Progenitor cell of endocrine pancreas (in vitro differentiated cells): ENCODE measurements around the gene KIF1A. TPM values are rescaled to one million over a fixed set of nuclear protein-coding genes. Genes with fewer than 3 reads are reported as not detected.

ENCODE experiments used
- DNase-seq: peaks from one replicate; pipeline ENCODE4 v3.0.0; 2021; ENCODE audit warnings: low spot score; ENCODE audit not compliant: unreplicated experiment
- H3K27ac Mint-ChIP-seq: 2 replicates; pipeline ENCODE4 v1.8.0; 2021; ENCODE audit warnings: mild to moderate bottlenecking, moderate library complexity, mixed read lengths
- H3K27me3 Mint-ChIP-seq: 2 replicates; pipeline ENCODE4 v1.8.0; 2021; ENCODE audit warnings: mixed read lengths
- H3K36me3 Mint-ChIP-seq: 2 replicates; pipeline ENCODE4 v1.8.0; 2022; ENCODE audit warnings: mixed read lengths; ENCODE audit not compliant: insufficient read depth
- H3K4me1 Mint-ChIP-seq: 2 replicates; pipeline ENCODE4 v1.8.0; 2021; ENCODE audit warnings: low read depth, mixed read lengths
- H3K4me3 Mint-ChIP-seq: 2 replicates; pipeline ENCODE4 v1.8.0; 2021; ENCODE audit warnings: low read depth, mild to moderate bottlenecking, moderate library complexity, mixed read lengths
- H3K9me3 Mint-ChIP-seq: 2 replicates; pipeline ENCODE4 v1.8.0; 2021; ENCODE audit warnings: low read depth, mixed read lengths
- total RNA-seq: library from RNA; stranded (reverse); gene quantifications from 2 replicates; pipeline ENCODE4 v1.2.1, GENCODE V29; 2021
- TF ChIP-seq, protein P1 (sequence below): fragments of 200-600 bp; sonication (generic); IDR thresholded peaks from one replicate; pipeline ENCODE4 v1.5.0; 2021; ENCODE audit warnings: antibody characterized with exemption, mild to moderate bottlenecking; ENCODE audit not compliant: unreplicated experiment

The KIF1A gene
- total RNA-seq, 1 donor from 2014 or later: 132 TPM

DNA sequence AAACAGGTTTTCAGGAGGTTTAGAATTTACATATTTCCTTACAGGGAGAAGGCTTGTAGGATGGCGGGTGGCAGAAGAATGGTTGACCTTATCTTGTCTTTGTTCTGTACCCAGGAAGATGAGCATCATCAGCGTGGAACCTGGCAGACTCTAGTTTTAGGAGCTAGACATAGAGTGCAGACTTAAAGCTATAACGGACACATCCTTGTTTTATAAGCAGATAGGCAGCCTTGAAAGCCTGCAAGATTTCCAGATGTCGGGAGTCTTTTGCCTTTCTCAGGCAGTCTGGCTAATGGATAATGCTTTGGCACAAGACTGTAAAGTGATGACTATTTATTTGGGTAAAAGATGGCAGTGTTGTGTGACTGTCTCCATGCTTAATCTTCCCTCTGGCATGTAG is 149.1 kb downstream of the KIF1A start:
- no peaks in the 10 kb centered on the region for H3K4me1 Mint-ChIP-seq
- H3K4me3 Mint-ChIP-seq: no peak overlapping the region
- no peaks in the 10 kb centered on the region for H3K36me3 Mint-ChIP-seq
- no peaks in the 10 kb centered on the region for H3K9me3 Mint-ChIP-seq
- no peak overlapping the region for H3K27ac Mint-ChIP-seq
- peaks cover 25% of the 10 kb centered on the region for H3K27me3 Mint-ChIP-seq
- TF ChIP-seq, protein P1, sequence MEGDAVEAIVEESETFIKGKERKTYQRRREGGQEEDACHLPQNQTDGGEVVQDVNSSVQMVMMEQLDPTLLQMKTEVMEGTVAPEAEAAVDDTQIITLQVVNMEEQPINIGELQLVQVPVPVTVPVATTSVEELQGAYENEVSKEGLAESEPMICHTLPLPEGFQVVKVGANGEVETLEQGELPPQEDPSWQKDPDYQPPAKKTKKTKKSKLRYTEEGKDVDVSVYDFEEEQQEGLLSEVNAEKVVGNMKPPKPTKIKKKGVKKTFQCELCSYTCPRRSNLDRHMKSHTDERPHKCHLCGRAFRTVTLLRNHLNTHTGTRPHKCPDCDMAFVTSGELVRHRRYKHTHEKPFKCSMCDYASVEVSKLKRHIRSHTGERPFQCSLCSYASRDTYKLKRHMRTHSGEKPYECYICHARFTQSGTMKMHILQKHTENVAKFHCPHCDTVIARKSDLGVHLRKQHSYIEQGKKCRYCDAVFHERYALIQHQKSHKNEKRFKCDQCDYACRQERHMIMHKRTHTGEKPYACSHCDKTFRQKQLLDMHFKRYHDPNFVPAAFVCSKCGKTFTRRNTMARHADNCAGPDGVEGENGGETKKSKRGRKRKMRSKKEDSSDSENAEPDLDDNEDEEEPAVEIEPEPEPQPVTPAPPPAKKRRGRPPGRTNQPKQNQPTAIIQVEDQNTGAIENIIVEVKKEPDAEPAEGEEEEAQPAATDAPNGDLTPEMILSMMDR: no peak
- DNase-seq: no peak

DNA sequence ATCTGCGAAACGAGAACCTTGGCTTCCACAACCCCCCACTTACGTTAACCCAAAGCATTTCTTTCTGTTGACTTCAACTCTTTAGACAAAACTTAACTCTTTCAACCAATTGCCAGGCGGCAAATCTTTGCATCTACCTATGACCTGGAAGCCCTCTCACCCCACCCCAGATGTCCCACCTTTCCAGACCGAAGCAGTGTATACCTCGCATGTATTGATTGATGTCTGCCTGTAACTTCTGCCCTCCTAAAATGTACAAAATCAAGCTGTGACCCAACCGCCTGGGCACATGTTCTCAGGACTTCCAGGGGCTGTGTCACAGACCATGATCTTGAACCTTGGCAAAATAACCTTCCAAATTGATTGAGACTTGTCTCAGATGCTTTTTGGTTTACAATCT is 149.6 kb downstream of the KIF1A start:
- no peaks in the 10 kb centered on the region for H3K9me3 Mint-ChIP-seq
- TF ChIP-seq, protein P1: no peak
- DNase-seq: no peak
- no peak overlapping the region for H3K4me3 Mint-ChIP-seq
- H3K36me3 Mint-ChIP-seq: no peaks in the 10 kb centered on the region
- H3K27ac Mint-ChIP-seq: no peak overlapping the region
- peaks cover 25% of the 10 kb centered on the region for H3K27me3 Mint-ChIP-seq
- no peaks in the 10 kb centered on the region for H3K4me1 Mint-ChIP-seq

GRCh38 chr2:240664622-240665021 is 155.4 kb downstream of the KIF1A start:
- Mint-ChIP-seq H3K9me3 (peaks cover 10% of the 10 kb centered on the region), H3K4me3 (no peak overlapping the region), H3K27ac (no peak overlapping the region), H3K36me3 (no peaks in the 10 kb centered on the region), H3K4me1 (no peaks in the 10 kb centered on the region), H3K27me3 (peaks cover 5% of the 10 kb centered on the region)
- TF ChIP-seq, protein P1: no peak
- no peak for DNase-seq

Other genes starting within 250 kb of the KIF1A start
- gene CAPN10, start 233.5 kb downstream of the KIF1A start, total RNA-seq: 65.5 and 67.2 TPM in 2 replicates
- gene GPR35, start 194.7 kb downstream of the KIF1A start, total RNA-seq: 5.8 and 6.5 TPM in 2 replicates
- gene AQP12B, start 137.3 kb downstream of the KIF1A start, total RNA-seq: not detected in 2 replicates
- not detected in 2 replicates for gene AQP12A, start 128.4 kb downstream of the KIF1A start, total RNA-seq
- 1.0 and 1.2 TPM in 2 replicates for gene AGXT, start 48.6 kb upstream of the KIF1A start, total RNA-seq
- 9.7 and 12.5 TPM in 2 replicates for gene MAB21L4, start 75.9 kb upstream of the KIF1A start, total RNA-seq
- 0.36 and 0.40 TPM in 2 replicates for gene CROCC2, start 86.1 kb upstream of the KIF1A start, total RNA-seq
- gene SNED1, start 178.4 kb upstream of the KIF1A start, total RNA-seq: 2.2 and 2.5 TPM in 2 replicates